Parathyroid adenoma (tissue), 2 donors: ENCODE measurements around the gene FRMD5.
"Not testable (repeated sequence)": the region's sequence is repeated elsewhere in the genome, so short reads cannot be mapped to it uniquely, and the experiment has no call there.

Source experiments
- H2AFZ ChIP-seq: fragments of 300-600 bp; sonication (generic); one replicate; pipeline ENCODE4 v1.7.0; 2017; ENCODE audit warnings: antibody characterized with exemption, mild to moderate bottlenecking
- H3K27ac ChIP-seq: fragments of 300-600 bp; sonication (generic); one replicate; pipeline ENCODE4 v1.7.0; 2017
- H3K27me3 ChIP-seq: fragments of 300-600 bp; sonication (generic); one replicate; pipeline ENCODE4 v1.7.0; 2017; ENCODE audit warnings: low read length; ENCODE audit not compliant: control insufficient read depth, insufficient read depth
- H3K36me3 ChIP-seq: fragments of 300-600 bp; sonication (generic); one replicate; pipeline ENCODE4 v1.7.0; 2017; ENCODE audit warnings: low read length; ENCODE audit not compliant: control insufficient read depth, insufficient read depth
- H3K4me1 ChIP-seq: fragments of 300-600 bp; sonication (generic); one replicate; pipeline ENCODE4 v1.7.0; 2017; ENCODE audit warnings: control low read depth
- H3K4me2 ChIP-seq: fragments of 300-600 bp; sonication (generic); one replicate; pipeline ENCODE4 v1.7.0; 2017; ENCODE audit warnings: low read length
- H3K4me3 ChIP-seq: fragments of 300-600 bp; sonication (generic); one replicate; pipeline ENCODE4 v1.7.0; 2017; ENCODE audit warnings: low read depth, low read length
- H3K79me2 ChIP-seq: fragments of 300-600 bp; sonication (generic); one replicate; pipeline ENCODE4 v1.7.0; 2017; ENCODE audit warnings: control low read depth
- H3K9ac ChIP-seq: fragments of 300-600 bp; sonication (generic); one replicate; pipeline ENCODE4 v1.7.0; 2017; ENCODE audit warnings: mild to moderate bottlenecking
- H3K9me3 ChIP-seq: fragments of 300-600 bp; sonication (generic); one replicate; pipeline ENCODE4 v1.7.0; 2017; ENCODE audit warnings: low read length; ENCODE audit not compliant: control insufficient read depth
- TF ChIP-seq, protein P1 (sequence below): fragments of 300-600 bp; sonication (generic); IDR thresholded peaks from one replicate; pipeline ENCODE4 v1.7.0; 2017; ENCODE audit warnings: antibody characterized with exemption, mild to moderate bottlenecking
- donor health status: primary hyperparathyroidism.

FRMD5 gene

DNA sequence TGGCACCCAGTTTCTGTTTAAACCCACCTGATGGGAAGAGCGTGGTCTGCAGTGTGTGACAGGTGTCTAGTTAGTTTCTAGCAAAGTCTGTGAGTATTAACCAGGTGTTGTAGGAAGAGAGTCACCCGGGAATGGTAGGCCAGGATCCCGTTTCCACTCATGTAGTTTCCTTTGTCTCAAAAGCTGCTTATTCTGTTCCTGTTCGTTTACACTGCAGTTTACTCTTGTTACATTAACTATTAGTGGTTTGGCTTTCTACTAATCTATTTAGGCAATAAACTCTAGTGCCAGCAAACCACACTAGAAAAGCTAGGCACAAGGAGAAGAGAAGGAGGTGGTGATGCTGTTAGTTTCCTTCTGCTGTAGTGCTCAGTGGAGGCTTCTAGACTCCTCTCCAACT lies 335.5 kb downstream of the FRMD5 start:
- Histone ChIP-seq H2AFZ (no peak overlapping the region), H3K27ac (no peak overlapping the region), H3K4me2 (no peak overlapping the region), H3K79me2 (no peaks in the 10 kb centered on the region), H3K9me3 (no peaks in the 10 kb centered on the region), H3K36me3 (no peaks in the 10 kb centered on the region), H3K9ac (no peak overlapping the region), H3K4me3 (no peak overlapping the region), H3K27me3 (no peaks in the 10 kb centered on the region), H3K4me1 (no peaks in the 10 kb centered on the region)
- TF ChIP-seq, protein P1, sequence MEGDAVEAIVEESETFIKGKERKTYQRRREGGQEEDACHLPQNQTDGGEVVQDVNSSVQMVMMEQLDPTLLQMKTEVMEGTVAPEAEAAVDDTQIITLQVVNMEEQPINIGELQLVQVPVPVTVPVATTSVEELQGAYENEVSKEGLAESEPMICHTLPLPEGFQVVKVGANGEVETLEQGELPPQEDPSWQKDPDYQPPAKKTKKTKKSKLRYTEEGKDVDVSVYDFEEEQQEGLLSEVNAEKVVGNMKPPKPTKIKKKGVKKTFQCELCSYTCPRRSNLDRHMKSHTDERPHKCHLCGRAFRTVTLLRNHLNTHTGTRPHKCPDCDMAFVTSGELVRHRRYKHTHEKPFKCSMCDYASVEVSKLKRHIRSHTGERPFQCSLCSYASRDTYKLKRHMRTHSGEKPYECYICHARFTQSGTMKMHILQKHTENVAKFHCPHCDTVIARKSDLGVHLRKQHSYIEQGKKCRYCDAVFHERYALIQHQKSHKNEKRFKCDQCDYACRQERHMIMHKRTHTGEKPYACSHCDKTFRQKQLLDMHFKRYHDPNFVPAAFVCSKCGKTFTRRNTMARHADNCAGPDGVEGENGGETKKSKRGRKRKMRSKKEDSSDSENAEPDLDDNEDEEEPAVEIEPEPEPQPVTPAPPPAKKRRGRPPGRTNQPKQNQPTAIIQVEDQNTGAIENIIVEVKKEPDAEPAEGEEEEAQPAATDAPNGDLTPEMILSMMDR = no peak

DNA sequence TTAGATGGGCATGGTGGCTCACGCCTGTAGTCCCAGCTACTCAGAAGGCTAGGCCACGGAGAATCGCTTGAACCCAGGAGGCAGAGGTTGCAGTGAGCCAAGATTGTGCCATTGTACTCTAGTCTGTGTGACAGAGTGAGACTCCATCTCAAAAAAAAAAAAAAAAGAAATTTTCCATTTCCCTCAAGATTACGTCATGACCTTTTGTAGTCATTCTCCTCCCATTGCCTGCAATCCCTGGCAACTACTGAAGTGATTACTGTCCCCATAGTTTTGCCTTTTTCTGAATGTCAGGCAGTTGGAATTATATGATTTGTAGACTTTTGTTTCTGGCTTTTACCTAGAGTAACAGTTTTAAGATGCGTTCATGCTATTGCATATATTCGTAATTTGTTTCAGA lies 340.3 kb downstream of the FRMD5 start:
- TF ChIP-seq, protein P1 = no peak
- Histone ChIP-seq H3K9me3 (no peaks in the 10 kb centered on the region), H3K27ac (no peak overlapping the region), H3K36me3 (no peaks in the 10 kb centered on the region), H3K79me2 (no peaks in the 10 kb centered on the region), H3K4me3 (no peak overlapping the region), H3K27me3 (no peaks in the 10 kb centered on the region), H3K4me1 (no peaks in the 10 kb centered on the region), H3K9ac (no peak overlapping the region), H2AFZ (no peak overlapping the region), H3K4me2 (no peak overlapping the region)

DNA sequence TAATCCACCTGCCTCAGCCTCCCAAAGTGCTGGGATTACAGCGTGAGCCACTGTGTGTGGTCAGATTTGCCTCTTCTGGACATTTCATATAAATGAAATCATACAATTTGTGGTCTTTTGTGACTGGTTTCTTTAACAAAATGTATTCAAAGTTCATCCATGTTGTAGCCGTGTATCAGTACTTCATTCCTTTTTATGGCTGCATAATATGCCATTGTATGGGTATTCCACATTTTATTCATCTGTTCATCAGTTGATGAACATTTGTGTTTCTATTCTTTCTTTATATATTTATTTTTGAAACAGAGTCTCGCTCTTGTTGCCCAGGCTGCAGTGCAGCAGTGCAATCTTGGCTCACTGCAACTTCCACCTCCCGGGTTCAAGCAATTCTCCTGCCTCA lies 342.5 kb downstream of the FRMD5 start:
- Histone ChIP-seq H3K27me3 (no peaks in the 10 kb centered on the region), H3K4me3 (no peak overlapping the region), H3K9ac (no peak overlapping the region), H2AFZ (no peak overlapping the region), H3K4me2 (no peak overlapping the region), H3K9me3 (no peaks in the 10 kb centered on the region), H3K27ac (no peak overlapping the region), H3K36me3 (no peaks in the 10 kb centered on the region), H3K79me2 (no peaks in the 10 kb centered on the region), H3K4me1 (no peaks in the 10 kb centered on the region)
- TF ChIP-seq, protein P1 = no peak

DNA sequence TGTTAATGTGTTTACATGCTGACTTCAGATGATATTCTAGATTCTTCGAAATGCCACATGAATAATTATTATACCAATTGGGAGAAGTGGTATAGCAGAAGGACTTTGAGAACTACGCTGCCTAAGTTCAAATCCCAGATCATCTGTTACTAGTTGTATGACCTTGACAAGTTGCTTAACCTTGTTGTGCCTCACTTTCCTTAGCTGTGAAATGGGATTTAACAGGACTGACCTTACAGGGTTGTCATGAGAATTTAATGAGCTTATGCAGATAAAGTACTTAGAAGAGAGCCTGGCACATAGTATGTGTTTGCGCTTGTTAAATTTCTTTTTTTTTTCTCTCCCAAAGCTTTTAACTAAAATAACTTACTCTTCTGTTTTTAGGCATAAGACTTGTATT lies 343.8 kb downstream of the FRMD5 start:
- Histone ChIP-seq H3K79me2 (no peaks in the 10 kb centered on the region), H3K4me2 (no peak overlapping the region), H3K27ac (no peak overlapping the region), H3K4me3 (no peak overlapping the region), H3K9me3 (no peaks in the 10 kb centered on the region), H3K36me3 (no peaks in the 10 kb centered on the region), H3K9ac (no peak overlapping the region), H3K4me1 (no peaks in the 10 kb centered on the region), H2AFZ (no peak overlapping the region), H3K27me3 (no peaks in the 10 kb centered on the region)
- TF ChIP-seq, protein P1 = no peak

DNA sequence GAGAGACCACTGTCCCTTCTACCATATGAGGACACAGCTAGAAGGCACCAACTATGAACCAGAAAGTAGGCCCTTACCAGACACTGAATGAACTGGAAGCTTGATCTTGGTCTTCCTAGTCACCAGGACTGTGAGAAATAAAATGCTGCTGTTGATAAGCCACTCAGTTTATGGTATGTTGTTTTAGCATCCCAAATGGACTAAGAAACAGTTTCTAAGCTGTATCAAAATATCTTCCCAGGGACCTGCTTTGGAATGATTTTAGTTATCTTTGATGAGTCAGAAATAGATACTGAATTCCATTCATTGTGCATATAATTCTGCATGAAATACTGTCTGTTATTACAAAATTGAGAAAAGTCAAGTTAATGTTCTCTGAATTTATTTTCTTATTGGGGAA lies 349.6 kb downstream of the FRMD5 start:
- no peak overlapping the region for H2AFZ ChIP-seq
- H3K4me1 ChIP-seq = no peaks in the 10 kb centered on the region
- no peak overlapping the region for H3K4me3 ChIP-seq
- TF ChIP-seq, protein P1 = no peak
- no peaks in the 10 kb centered on the region for H3K36me3 ChIP-seq
- H3K27me3 ChIP-seq = no peaks in the 10 kb centered on the region
- H3K9me3 ChIP-seq = no peaks in the 10 kb centered on the region
- no peak overlapping the region for H3K4me2 ChIP-seq
- H3K27ac ChIP-seq = no peak overlapping the region
- no peak overlapping the region for H3K9ac ChIP-seq
- H3K79me2 ChIP-seq = no peaks in the 10 kb centered on the region

DNA sequence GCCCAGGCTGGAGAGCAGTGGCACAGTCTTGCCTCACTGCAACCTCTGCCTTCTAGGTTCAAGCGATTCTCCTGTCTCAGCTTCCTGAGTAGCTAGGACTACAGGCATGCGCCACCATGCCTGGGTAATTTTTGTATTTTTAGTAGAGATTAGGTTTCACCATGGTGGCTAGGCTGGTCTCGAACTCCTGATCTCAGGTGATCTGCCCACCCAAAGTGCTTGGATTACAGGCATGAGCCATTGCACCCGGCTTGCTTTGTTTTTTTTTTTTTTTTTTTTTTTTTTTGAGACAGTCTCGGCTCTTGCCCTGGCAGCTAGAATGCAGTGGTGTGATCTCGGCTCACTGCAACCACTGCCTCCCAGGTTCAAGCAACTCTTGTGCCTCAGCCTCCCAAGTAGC lies 362.6 kb downstream of the FRMD5 start:
- H3K4me2 ChIP-seq, H3K4me1 ChIP-seq, H3K4me3 ChIP-seq, H3K27ac ChIP-seq, H3K9me3 ChIP-seq, H3K27me3 ChIP-seq, H3K9ac ChIP-seq, H2AFZ ChIP-seq, H3K36me3 ChIP-seq, H3K79me2 ChIP-seq: not testable (repeated sequence)

DNA sequence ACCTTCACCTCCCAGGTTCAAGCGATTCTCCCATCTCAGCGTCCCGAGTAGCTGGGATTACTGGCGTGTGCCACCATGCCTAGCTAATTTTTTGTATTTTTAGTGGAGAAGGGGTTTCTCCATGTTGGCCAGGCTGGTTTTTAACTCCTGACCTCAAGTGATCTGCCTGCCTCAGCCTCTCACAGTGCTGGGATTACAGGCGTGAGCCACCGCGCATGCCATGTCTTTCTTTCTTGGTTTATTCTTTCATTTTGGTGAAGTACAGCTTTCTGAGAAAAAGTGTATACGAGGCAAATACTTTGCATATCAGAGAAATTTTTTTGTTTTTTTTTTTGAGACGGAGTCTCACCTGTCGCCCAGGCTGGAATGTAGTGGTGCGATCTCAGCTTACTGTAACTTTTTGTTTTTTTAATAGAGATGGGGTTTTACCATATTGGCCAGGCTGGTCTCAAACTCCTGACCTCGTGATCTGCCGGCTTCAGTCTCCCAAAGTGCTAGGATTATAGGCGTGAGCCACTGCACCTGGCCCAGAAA lies 363.5 kb downstream of the FRMD5 start:
- H3K79me2 ChIP-seq, H3K9me3 ChIP-seq, H2AFZ ChIP-seq, H3K4me3 ChIP-seq, H3K9ac ChIP-seq, H3K4me1 ChIP-seq, H3K36me3 ChIP-seq, H3K27me3 ChIP-seq, H3K4me2 ChIP-seq, H3K27ac ChIP-seq: not testable (repeated sequence)
